ENCODE data around the gene SRRM3.
"Not testable (repeated sequence)": the region's sequence is repeated elsewhere in the genome, so short reads cannot be mapped to it uniquely, and the experiment has no call there.

SRRM3 gene, protein sequence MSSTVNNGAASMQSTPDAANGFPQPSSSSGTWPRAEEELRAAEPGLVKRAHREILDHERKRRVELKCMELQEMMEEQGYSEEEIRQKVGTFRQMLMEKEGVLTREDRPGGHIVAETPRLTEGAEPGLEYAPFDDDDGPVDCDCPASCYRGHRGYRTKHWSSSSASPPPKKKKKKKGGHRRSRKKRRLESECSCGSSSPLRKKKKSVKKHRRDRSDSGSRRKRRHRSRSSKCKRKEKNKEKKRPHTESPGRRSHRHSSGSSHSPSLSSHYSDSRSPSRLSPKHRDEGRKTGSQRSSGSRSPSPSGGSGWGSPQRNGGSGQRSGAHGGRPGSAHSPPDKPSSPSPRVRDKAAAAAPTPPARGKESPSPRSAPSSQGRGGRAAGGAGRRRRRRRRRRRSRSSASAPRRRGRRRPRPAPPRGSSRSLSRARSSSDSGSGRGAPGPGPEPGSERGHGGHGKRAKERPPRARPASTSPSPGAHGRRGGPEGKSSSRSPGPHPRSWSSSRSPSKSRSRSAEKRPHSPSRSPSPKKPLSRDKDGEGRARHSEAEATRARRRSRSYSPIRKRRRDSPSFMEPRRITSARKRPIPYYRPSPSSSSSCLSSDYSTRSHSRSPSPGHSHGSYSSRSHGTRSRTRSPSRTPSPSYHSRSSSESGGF

DNA sequence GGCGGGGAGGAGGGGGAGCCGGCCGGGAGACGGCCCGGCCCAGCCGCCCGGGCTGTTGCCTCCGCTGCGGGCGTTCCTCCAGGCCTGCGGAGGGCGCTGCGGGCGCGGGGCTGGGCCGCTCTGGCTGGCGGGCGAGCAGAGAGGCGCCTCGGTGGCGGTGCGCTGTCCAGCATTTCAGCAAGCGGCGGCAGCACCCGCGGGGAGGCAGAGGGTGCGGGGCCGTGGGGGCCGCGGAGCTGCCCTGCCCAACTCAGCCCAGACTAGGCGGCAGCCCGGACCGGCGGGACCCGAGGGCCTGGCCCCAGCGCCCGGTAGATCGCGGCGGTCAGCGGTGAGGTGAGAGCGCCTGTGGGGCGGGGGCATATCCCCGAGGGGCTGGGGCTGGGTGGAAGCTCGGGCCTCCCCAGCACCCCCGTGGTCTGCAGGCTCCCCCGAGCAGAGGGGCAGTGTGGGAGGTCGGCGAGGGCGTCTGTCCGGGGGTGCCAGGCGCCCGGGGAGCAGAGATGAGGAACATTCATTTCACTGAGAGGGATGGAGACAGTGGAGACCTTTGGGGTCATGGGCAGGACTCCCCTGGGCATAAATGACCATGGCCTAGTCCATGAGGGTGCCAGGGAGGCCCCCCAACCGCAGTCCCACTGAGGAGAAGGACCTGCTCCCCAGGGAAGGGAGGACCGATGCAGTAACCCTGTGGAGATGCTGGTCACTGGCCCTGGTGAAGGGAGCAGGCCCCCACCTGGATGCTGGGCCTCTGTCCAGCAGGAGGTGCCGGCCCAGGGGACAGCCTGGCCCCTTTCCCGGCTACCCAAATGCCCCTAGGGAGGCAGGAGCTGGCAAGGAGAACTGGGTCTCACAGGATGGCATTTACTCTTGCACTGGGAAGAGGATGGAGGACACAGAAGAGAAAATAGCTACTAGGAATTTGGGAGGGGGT lies at the start of gene SRRM3:
Gene SRRM3 (plus strand): TSS at position 165 of the 934 bp plus-strand sequence. CDS start 33,171 bp downstream, outside the sequence.
- peak; percentile 39 to 76 for DNase-seq

DNA sequence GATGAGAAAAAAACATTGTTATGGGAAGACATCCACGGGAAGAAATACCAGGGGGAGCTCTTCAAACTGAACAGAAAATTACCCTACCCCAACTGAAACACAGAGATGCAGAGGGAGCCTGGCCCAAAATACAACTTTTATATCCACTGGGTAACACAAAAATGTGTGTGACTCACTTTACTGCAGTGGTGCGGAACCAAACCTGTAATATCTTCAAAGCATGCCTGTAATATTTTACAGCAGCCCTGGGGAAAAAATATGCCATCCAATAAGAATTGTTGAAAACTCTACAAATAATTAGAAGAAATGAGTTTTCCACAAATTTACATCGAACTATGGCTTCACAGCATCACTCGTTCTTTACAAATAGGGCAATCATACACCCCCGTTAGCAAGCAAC lies 49.8 kb upstream of the SRRM3 start:
- no peak for DNase-seq

DNA sequence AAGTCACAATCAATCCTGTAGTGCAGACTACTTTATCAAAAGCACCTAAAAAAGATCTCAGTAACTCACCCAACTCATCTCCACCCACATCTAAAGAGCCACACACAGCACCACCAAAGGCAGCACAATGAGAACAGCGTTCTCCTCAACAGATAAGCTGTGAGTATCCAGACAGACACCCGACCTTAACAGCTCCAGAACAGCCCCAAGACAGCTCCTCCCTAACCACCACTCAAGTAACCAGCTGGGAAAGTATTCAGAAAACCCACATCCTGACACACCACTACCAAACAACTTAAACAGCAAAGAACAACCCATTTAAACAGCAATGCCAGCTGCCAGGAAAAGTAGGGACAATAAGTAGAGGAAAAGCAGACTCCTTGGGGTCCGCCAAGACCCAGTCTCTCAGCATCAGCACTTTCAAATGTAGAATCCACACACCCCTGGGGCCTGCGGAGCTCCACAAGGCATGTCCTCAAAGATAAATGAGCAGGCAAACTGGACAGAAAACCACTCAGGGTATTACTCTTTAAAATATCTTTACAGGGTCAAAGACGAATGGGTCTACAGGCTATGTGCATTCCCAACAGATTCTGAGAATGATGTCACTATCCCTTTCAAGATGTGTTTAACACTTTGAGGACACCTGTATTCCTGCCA lies 48.0 kb upstream of the SRRM3 start:
- DNase-seq: not testable (repeated sequence)

DNA sequence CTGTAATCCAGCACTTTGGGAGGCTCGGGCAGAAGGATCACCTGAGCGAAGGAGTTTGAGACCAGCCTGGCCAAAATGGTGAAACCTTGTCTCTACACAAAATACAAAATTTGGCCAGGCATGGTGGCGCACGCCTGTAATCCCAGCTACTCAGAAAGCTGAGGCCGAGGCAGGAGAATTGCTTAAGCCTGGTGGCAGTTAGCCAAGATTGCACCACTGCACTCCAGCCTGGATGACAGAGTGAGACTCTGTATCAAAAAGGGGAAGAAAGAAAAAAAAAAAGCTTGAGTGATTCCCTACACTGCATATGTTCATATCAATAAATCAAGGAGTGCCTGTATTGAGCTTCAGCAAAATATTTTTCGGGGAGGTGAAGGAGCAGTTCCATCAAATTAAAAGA lies 45.8 kb upstream of the SRRM3 start:
- no peak for DNase-seq

DNA sequence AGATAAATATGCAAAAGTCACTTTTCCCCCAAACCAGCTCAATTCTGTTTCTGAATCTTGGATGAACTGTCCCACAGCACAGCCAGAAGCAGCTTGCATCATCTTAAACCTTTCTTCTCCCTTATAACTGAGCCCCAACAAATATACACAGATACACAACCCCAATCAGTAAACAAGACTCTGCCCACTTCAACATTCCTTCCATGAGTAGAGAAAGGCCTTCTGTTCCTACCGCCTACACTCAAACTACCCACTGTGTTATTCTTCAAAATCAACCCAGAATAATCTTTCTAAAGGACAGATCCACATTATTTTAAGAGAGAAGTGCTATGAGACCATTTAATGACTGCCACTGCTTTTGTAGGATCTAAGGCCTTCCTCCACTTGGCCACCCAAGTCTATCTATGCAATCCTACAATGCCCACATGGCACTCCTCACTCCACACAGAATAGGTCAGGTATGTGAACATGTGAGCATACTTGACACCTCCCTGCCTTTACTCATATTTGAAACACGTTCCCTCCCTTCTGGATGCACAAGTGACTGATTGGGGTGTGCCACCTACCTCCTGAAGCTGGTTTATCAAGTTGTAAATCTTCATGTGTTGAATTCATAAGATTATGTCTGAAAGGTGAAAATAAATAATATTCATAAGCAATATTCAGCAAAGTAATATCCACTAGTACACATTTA lies 44.6 kb upstream of the SRRM3 start:
- DNase-seq: not testable (repeated sequence)

DNA sequence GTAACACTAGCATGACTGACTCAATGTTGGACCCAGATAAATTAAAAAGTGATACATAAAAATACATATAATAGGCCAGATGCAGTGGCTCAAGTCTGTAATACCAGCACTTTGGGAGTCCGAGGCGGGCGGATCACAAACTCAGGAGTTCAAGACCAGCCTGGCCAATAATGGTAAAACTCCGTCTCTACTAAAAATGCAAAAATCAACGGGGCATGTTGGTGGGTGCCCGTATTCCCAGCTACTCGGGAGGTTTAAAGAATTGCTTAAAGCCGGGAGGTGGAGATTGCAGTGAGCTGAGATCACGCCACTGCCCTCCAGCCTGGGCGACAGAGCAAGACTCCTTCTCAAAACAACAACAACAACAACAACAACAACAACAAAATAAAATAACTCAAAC lies 43.3 kb upstream of the SRRM3 start:
- not testable (repeated sequence) for DNase-seq

DNA sequence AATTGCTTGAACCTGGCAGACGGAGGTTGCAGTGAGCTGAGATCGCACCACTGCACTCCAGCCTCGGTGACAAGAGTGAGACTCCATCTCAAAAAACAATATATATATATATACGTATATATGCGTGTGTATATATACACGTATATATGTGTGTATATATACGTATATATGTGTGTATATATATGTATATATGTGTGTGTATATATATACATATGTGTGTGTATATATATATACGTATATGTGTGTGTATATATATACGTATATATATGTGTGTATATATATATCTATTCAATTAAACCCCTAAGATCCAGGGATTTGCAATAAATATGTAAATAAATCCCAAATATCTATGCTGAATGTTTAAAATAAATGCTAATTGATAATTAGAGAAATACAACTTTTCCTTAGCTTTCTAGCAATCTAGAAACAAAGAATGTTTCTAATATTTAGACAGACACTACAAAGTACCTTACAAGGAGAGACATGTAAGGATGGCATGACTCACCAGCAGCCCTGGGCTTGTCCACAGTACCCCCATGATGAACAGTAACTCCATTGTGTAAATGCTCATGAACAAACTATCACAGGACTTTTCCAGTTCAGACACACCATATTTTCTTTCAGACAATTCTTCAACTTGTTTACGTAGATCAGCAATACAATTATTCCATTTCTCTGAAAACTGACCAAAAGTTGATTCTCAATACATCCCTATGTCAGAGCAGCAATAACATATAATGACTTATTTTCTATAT lies 39.1 kb upstream of the SRRM3 start:
- not testable (repeated sequence) for DNase-seq

DNA sequence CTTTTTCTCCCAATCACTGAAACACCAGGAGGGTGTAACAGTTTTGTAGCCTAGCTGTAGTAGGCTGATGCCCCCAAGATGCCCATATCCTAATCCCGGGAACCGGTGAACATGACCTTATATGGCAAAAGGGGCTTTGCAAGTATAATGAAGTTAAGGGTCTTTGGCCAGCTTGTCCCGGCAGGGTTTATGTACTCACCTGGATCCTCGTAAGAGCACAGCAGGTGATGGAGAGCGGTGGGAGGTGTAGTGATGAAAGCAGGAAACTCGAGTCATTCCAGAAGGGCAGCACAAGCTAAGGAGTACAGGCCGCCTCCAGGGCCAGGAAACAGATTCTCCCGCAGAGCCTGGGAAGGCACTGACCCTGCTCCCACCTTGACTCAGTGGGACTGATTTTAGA lies 37.9 kb upstream of the SRRM3 start:
- DNase-seq: peak in 1 of 2 experiments; percentile 2

DNA sequence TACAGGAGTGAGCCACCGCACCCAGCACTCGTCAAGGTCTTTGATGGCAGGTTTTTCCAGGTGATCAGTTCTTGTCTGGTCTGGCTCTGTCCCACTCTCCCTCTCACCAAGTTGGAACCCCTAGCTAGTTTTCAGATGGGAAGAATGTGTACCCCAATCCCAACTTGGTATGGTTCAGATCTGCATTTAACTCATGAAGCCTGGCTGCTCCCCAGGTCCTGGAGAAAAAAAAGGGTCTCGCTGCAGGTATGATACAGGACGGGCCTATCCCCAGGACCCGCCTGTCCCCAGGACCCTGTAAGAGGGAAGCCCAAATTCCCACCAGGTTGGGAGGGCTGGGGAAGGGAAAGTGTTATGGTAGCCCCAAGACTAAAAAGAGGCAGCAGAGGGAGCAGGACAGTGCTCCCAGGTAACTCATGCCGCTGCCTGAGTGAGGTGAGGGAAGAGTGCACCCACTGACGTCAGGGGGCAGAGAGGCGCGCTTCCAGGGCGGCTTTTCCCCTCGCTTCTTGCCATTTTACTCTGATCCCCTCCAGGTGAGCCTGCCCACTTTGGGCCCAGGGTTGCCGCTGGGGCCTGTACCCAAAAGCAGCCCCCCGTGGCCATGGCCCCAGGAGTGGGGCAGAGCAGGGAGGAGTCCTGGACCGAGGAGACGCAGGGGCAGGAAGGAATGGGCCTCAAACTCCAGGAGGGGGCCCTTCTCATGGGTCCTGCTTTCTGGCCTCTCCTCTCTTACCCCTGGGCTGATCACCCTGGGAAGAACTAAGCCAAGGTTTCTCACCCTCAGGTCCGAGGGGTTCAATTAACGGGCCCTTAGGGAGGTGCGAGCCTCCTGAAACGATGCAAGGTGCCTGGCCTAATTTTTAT lies 36.4 kb upstream of the SRRM3 start:
- no peak for DNase-seq

DNA sequence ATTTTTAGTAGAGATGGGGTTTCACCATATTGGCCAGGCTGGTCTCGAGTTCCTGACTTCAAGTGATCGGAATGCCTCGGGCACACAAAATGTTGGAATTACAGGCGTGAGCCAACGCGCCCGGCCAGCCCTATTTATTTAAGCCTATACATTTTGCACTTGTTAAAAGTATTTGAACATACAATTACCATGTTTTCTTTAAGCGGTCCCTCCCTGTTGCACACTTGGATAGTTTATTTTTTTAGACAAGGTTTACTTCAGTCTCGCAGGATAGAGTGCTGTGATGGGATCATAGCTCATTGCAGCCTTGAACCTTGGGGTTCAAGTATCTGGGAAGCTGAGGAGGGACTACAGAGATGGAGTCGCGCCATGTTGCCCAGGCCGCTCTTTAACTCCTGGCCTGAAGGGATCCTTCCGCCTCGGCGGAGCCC lies 35.7 kb upstream of the SRRM3 start:
- DNase-seq: no peak

DNA sequence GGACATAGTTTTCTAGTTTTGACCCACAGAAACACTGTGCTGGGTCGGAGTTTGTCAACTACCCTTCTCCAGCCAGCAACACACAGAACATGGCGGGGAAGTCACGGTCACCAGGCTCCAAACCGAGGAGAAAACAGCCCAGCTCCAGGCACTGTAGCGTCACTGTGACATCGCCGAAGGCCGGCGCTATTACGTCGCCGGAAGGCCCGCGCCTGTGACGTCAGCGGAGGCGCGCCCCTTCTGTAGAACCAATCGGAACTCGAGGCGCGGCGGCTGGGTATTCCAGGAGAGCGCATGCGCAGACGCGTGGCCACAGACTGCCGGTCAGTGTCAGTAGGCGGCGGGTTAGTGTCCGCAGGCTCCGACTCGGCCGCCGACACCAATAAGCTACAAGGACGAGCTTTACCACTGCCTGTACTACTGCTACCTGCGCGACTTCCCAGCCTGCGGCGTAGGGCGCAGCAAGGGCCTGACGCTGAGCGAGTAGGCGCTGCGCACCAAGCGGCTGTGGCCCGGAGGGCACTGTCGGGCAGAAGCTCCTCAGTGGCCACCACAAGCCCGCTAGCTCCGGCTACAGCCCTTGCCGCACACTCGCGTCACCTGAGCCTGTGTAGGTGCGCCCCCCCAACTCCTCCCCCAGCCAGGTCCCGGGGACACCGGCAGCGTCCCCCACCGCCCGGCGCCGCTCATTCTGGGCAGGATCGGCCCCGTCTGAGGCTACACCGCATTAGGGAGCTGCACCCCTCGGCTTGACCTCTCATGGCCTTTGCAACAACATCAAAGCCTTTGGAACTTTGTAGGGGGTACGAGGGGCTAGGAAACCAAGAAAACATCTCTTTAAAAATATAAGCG lies 35.1 kb upstream of the SRRM3 start:
- DNase-seq: peak; percentile 92 to 95

DNA sequence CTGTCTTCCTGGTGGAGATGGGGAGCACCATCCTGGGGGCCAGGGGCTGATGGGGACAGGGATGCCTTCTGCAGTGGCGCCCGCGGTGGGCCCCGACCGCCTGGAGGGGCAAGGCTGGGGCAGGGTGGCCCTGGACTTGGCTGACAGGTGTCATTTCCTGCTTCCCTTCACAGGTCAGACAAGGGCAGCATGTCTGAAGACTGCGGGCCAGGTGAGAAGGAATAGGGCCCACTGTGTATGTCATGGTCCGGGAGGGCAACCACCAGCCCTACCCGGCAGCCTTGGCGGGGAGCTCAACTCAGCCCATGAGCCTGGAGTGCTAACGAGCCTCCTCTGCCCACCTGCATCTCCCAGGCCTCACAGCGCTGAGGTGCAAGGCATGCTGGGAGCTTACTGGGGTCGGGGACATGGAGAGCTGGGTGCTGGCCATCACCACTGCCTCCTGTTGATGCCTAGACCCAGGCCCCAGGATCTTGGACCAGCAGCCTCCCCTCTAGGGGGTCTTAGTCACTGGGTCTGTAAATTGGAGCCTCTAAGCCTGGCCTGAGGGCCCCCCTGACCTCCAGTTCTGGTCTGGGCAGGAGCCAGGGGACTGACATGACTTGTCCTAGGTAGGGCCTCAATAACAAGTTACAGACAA lies 28.0 kb upstream of the SRRM3 start:
- DNase-seq: no peak

DNA sequence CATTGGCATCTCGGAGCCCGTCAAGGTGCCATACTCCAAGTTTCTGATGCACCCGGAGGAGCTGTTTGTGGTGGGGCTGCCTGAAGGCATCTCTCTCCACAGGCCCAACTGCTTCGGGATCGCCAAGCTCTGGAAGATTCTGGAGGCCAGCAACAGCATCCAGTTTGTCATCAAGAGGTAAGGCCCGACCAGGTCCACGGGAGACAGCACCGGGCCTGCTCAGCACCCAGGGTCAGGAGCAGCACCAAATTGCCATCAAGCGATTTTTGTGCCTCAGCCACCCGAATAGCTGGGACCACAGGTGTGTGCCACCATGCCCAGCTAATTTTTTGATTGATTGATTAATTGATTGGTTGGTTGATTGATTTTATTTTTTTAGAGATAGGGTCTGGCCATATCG lies 24.7 kb upstream of the SRRM3 start:
- not testable (repeated sequence) for DNase-seq

DNA sequence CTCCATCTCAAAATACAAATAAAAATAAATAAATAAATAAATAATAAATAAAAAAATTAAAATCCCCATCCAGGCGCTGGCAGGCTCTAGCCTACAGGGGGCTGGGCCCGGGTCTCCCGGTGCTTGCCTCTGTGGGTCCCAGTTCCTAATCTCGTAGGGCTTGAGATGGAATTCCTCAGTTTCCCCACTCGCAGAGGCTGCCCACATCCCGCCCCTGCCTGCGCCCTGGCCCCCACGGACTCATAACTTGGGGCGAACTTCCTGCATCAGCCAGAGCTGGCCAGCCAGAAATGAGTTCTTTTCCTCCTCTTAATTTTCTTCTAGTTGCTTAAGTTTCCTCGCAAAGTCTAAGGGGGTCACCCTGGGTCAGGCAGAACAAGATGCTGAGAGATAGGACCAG lies 22.0 kb upstream of the SRRM3 start:
- no peak for DNase-seq

DNA sequence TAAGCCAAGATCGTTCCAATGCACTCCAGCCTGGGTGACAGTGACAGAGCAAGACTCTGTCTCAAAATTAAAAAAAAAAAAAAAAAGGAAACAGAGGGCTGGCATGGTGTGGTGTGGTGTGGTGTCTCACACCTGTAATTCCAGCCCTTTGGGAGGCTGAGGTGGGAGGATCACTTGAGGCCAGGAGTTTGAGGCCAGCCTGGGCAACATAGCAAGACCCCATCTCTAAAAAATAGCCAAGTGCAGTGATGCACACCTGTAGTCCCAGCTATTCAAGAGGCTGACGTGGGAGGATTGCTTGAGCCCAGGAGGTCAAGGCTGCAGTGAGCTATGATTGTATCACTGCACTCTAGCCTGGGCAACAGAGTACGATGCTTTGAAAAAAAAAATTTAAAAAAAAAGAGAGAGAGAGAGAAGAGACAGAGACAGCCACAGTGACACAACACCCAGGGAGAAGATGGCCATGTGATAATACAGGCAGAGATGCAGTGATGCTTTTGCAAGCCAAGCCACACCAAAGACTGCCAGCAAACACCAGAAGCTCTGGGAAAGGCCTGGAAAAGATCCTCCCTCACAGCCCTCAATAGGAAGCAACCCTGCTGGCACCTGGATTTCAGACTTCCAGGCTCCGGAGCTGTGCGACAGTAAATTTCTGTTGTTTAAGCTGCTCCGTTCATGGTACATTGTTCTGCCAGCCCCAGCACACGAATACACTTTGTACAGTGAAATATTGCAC lies 19.3 kb upstream of the SRRM3 start:
- DNase-seq: no peak

DNA sequence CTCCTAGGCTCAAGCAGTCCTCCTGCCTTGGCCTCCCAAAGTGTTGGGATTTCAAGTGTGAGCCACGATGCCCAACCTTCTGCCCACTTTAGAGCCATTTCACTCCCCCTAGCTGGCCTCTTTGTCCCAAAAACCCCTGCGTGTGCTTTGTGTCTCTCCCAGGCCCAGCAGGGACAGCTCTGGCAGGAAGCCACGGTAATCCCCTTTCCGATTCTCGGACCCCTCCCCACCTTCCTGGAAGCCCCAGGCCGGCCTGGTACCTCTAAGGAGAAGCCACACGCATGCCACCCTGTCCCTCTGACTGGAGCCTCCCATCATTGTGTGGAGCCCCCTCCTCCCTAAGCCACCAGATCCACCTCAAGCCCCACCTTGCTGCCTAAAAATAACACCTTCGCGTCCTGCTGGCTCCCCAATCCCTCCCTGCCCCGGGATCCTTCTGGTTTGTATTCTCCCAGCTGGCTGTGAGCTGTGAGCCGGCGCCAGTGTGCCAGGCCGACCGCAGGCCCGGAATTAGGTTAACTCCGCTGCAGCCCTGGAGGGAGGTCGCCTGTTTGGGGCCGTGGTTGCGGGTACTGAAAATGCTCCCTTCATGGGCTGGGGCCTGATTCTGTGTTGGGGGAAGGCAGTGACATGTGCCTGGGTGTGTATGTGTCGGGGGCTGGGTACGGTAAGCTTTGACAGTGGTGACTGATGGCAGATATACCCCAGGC lies 16.4 kb upstream of the SRRM3 start:
- DNase-seq: no peak

DNA sequence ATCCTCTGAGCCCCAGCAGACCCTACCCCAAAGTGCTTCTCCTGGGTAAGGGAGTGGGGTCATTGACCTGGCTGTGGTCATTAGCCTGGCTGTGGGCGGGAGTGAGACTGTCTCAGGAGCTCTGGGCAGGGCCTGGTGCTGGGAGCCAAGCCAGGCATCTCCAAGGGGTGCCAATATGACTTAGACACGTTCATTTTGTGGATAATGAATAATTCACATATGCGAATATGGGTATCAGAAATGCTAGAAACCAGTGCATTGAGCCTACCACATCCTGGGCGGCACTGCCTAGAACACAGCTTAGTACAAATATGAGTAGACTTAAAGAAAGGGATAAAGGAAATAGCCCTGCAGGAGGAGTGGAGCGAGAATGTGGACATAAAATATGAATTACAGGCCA lies 14.4 kb upstream of the SRRM3 start:
- DNase-seq: no peak
